Loucy (cell line): ENCODE results near the gene PHRF1.

Experiments
- H2AFZ ChIP-seq: fragments of 200-600 bp; sonication (generic); 2 replicates; pipeline ENCODE4 v1.6.0; 2016; ENCODE audit warnings: antibody characterized with exemption, mild to moderate bottlenecking, low read length, moderate library complexity
- H3F3A ChIP-seq: fragments of 200-600 bp; 2 replicates; pipeline ENCODE4 v1.6.0; 2016; ENCODE audit warnings: antibody characterized with exemption, low read depth, mild to moderate bottlenecking
- H3K27me3 ChIP-seq: fragments of 200-600 bp; sonication (generic); 2 replicates; pipeline ENCODE4 v1.6.1; 2014; ENCODE audit warnings: low read length, mild to moderate bottlenecking; ENCODE audit not compliant: insufficient read depth, poor library complexity, severe bottlenecking
- H3K36me3 ChIP-seq: fragments of 200-600 bp; sonication (generic); 2 replicates; pipeline ENCODE4 v1.6.1; 2016; ENCODE audit warnings: low read length; ENCODE audit not compliant: insufficient read depth
- H3K4me1 ChIP-seq: fragments of 200-600 bp; sonication (generic); 2 replicates; pipeline ENCODE4 v1.5.1; 2014; ENCODE audit warnings: low read length, mild to moderate bottlenecking; ENCODE audit not compliant: insufficient read depth, poor library complexity, severe bottlenecking
- H3K4me2 ChIP-seq: fragments of 200-600 bp; sonication (generic); 2 replicates; pipeline ENCODE4 v1.6.0; 2014; ENCODE audit warnings: antibody characterized with exemption, low read length, low read depth, mild to moderate bottlenecking; ENCODE audit not compliant: poor library complexity, severe bottlenecking
- H3K4me3 ChIP-seq: fragments of 200-600 bp; sonication (generic); 2 replicates; pipeline ENCODE4 v1.5.1; 2014; ENCODE audit warnings: low read length, mild to moderate bottlenecking, mixed read lengths; ENCODE audit not compliant: poor library complexity, severe bottlenecking
- H3K79me2 ChIP-seq: fragments of 200-600 bp; sonication (generic); 2 replicates; pipeline ENCODE4 v1.6.1; 2014; ENCODE audit warnings: low read length; ENCODE audit not compliant: insufficient read depth
- H3K9ac ChIP-seq: fragments of 200-600 bp; sonication (generic); 2 replicates; pipeline ENCODE4 v1.6.0; 2014; ENCODE audit warnings: mild to moderate bottlenecking, low read depth, low read length, moderate library complexity; ENCODE audit not compliant: poor library complexity, severe bottlenecking
- H3K9me2 ChIP-seq: fragments of 200-600 bp; sonication (generic); replicated peaks from 2 replicates; pipeline ENCODE4 v1.6.1; 2016; ENCODE audit warnings: low read depth, low read length, mixed read lengths
- H3K9me3 ChIP-seq: fragments of 200-600 bp; sonication (generic); 2 replicates; pipeline ENCODE4 v1.6.1; 2014; ENCODE audit warnings: mild to moderate bottlenecking, antibody characterized with exemption, low read length, low read depth; ENCODE audit not compliant: insufficient read depth
- H4K20me1 ChIP-seq: fragments of 200-600 bp; sonication (generic); 2 replicates; pipeline ENCODE4 v1.6.0; 2014; ENCODE audit warnings: antibody characterized with exemption, low read length, mild to moderate bottlenecking; ENCODE audit not compliant: insufficient read depth, poor library complexity, severe bottlenecking
- EZH2phosphoT487 ChIP-seq: fragments of 200-600 bp; IDR thresholded peaks from 2 replicates; pipeline ENCODE4 v1.6.1; 2018; ENCODE audit warnings: antibody characterized with exemption, mild to moderate bottlenecking, moderate library complexity, borderline replicate concordance
- TF ChIP-seq, protein P1 (sequence below): fragments of 200-600 bp; sonication (generic); conservative IDR thresholded peaks from 2 replicates; pipeline ENCODE4 v1.5.1; 2014; ENCODE audit warnings: mild to moderate bottlenecking, antibody characterized with exemption, low read length

Gene PHRF1

DNA sequence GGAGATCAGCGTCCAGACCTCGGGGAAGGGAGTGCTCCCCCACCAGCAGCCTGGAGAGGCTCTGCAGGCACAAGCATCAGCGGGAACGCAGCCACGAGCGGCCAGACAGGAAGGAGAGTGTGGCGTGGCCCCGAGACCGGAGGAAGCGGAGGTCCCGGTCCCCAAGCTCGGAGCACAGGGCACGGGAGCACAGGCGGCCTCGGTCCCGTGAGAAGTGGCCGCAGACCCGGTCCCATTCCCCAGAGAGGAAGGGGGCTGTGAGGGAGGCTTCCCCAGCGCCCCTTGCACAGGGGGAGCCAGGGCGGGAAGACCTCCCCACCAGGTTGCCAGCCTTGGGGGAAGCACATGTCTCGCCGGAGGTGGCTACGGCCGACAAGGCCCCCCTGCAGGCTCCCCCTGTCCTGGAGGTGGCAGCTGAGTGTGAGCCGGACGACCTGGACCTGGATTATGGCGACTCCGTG lies 32.6 kb downstream of the PHRF1 start:
- Histone ChIP-seq H3K4me1 (no peaks in the 10 kb centered on the region), H3K4me3 (no peak overlapping the region), H3K9ac (no peak overlapping the region), H3K36me3 (peaks cover 93% of the 10 kb centered on the region; the same call in 1 of the 2 replicates), H3F3A (no peaks in the 10 kb centered on the region), H3K79me2 (no peaks in the 10 kb centered on the region), H4K20me1 (peaks cover 8% of the 10 kb centered on the region), H3K9me3 (no peaks in the 10 kb centered on the region), H3K9me2 (no peaks in the 10 kb centered on the region), H2AFZ (no peak overlapping the region), H3K27me3 (no peaks in the 10 kb centered on the region), H3K4me2 (no peak overlapping the region)
- TF ChIP-seq, protein P1, sequence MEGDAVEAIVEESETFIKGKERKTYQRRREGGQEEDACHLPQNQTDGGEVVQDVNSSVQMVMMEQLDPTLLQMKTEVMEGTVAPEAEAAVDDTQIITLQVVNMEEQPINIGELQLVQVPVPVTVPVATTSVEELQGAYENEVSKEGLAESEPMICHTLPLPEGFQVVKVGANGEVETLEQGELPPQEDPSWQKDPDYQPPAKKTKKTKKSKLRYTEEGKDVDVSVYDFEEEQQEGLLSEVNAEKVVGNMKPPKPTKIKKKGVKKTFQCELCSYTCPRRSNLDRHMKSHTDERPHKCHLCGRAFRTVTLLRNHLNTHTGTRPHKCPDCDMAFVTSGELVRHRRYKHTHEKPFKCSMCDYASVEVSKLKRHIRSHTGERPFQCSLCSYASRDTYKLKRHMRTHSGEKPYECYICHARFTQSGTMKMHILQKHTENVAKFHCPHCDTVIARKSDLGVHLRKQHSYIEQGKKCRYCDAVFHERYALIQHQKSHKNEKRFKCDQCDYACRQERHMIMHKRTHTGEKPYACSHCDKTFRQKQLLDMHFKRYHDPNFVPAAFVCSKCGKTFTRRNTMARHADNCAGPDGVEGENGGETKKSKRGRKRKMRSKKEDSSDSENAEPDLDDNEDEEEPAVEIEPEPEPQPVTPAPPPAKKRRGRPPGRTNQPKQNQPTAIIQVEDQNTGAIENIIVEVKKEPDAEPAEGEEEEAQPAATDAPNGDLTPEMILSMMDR, result no peak
- TF ChIP-seq EZH2phosphoT487, result no peak

DNA sequence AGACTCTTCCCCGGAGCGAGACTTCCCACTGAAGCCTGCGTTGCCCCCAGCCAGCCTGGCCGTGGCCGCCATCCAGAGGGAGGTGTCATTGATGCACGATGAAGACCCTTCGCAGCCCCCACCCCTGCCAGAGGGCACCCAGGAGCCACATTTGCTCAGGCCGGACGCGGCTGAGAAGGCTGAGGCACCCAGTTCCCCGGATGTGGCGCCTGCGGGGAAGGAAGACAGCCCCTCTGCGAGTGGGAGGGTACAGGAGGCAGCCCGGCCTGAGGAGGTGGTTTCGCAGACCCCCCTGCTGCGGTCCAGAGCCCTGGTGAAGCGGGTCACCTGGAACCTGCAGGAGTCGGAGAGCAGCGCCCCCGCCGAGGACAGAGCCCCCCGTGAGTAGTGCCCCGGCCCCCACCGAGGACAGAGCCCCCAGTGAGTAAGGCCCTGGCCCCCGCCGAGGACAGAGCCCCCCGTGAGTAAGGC lies 33.1 kb downstream of the PHRF1 start:
- no peaks in the 10 kb centered on the region for H3F3A ChIP-seq
- H3K4me2 ChIP-seq, result no peak overlapping the region
- H3K9me3 ChIP-seq, result no peaks in the 10 kb centered on the region
- no peaks in the 10 kb centered on the region for H3K79me2 ChIP-seq
- H3K27me3 ChIP-seq, result no peaks in the 10 kb centered on the region
- no peaks in the 10 kb centered on the region for H3K9me2 ChIP-seq
- peaks cover 88% of the 10 kb centered on the region; the same call in 1 of the 2 replicates for H3K36me3 ChIP-seq
- H3K4me1 ChIP-seq, result no peaks in the 10 kb centered on the region
- no peak overlapping the region for H3K9ac ChIP-seq
- H2AFZ ChIP-seq, result no peak overlapping the region
- no peak overlapping the region for H3K4me3 ChIP-seq
- peaks cover 8% of the 10 kb centered on the region for H4K20me1 ChIP-seq
- TF ChIP-seq, protein P1, result no peak
- no peak for TF ChIP-seq EZH2phosphoT487

DNA sequence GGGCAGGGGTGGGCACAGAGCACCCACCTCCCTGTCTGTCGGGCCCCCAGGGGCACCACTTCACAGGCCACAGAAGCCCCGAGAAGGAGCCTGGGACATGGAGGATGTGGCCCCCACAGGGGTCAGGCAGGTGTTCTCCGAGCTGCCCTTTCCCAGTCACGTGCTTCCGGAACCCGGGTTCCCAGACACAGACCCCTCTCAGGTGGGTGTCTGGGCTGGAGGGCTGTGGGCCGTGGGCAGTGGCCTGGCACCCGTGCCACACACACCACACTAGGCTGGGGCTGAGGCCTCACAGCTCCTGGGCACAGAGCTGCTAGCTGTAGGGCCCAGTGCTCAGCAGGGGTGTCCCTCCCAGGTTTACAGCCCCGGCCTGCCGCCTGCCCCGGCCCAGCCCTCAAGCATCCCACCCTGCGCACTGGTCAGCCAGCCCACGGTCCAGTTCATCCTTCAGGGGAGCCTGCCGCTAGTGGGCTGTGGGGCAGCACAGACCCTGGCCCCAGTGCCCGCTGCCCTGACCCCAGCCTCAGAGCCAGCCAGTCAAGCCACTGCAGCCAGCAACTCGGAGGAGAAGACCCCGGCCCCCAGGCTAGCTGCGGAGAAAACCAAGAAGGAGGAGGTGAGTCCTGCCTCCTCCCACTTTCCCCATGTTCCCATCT lies 34.0 kb downstream of the PHRF1 start:
- H4K20me1 ChIP-seq, result peaks cover 13% of the 10 kb centered on the region
- no peak overlapping the region for H3K4me2 ChIP-seq
- no peaks in the 10 kb centered on the region for H3F3A ChIP-seq
- H2AFZ ChIP-seq, result no peak overlapping the region
- no peak overlapping the region for H3K4me3 ChIP-seq
- no peak overlapping the region for H3K9ac ChIP-seq
- no peaks in the 10 kb centered on the region for H3K27me3 ChIP-seq
- no peak for TF ChIP-seq EZH2phosphoT487
- TF ChIP-seq, protein P1, result no peak
- H3K9me3 ChIP-seq, result no peaks in the 10 kb centered on the region
- peaks cover 3% of the 10 kb centered on the region for H3K4me1 ChIP-seq
- H3K9me2 ChIP-seq, result no peaks in the 10 kb centered on the region
- H3K36me3 ChIP-seq, result peaks cover 79% of the 10 kb centered on the region; the same call in 1 of the 2 replicates
- H3K79me2 ChIP-seq, result no peaks in the 10 kb centered on the region
